Ecto neural progenitor cell (in vitro differentiated cells): ENCODE measurements around the gene DAPK2.
A peak's percentile ranks its signal among the peaks of the same experiment; 100 is the strongest.

Experiments
- DNase-seq: peaks from one replicate; pipeline ENCODE4 v3.0.0-alpha.2; 2018; ENCODE audit warnings: low spot score

The DAPK2 gene

GRCh38 chr15:63893866-63894661 lies 152.2 kb downstream of the DAPK2 start:
- no peak for DNase-seq

DNA sequence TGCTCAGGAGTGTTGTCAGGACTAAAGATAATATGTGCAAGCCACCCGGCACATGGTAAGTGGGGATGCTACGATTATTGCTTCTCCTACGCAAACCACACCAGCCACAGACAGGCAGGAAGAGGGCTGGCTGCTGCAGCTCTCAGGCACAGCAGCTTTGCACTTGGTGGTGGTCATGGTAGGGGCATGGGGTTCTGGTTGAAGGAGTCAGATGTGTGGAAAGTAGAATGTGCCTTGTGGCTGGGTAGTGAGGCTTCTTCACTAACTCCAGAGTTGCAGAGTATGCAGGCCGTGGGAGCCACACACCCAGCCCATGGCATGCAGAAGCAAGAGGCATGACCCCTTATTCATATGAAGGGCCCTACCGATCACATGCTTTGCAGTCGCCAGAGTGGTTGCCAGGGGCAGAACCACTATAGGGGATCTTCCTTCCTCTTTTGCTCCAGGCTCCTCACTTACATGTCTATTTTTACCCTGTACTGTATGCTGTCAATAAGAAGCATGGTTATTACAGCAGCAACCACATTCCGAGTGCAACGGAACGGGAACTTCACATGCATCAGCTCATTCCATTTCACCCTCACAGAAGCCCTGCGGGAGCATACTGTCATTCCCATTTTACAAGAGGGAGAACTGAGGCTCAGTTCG lies 153.4 kb downstream of the DAPK2 start:
- DNase-seq: no peak

DNA sequence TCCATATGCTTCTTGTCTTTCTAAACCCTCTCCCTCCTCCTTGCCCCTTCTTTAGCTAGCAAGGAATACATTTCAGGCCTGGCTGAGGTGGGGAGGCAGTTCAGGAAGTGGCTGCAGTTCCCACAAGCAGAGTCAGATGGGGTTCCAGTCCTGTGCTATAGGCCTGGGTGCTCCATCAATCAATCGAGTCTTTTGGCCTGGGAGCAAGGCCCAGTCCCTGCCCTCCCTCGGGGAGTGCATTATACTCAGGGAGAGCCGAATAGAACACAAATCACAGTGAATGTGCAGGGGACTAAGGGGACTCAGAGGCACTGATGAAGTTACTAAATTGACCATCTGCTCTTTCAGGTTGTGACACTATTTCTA lies 154.5 kb downstream of the DAPK2 start:
- no peak for DNase-seq

GRCh38 chr15:63891079-63891767 lies 155.1 kb downstream of the DAPK2 start:
- peak; percentile 88 for DNase-seq

GRCh38 chr15:63890617-63891016 lies 155.7 kb downstream of the DAPK2 start:
- DNase-seq: no peak

DNA sequence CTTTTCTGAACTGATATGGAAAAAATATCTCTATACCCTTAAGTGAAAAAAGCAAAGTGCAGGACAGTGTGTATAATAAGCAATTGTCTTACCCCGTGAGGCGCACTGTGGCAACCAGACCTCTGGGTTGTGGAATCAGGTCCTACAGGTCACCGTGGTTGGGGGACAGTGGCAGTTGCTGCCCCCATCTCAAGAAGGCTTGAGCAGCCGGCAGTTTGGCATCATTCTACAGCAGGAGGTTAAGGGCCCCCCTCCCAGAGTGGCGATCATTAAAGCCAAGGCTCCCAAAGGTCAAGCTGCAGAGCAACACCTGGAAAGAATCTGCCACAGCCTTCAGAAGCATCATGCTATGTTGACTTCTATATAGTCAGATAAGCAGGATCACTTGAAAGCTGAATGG lies 156.5 kb downstream of the DAPK2 start:
- DNase-seq: no peak

DNA sequence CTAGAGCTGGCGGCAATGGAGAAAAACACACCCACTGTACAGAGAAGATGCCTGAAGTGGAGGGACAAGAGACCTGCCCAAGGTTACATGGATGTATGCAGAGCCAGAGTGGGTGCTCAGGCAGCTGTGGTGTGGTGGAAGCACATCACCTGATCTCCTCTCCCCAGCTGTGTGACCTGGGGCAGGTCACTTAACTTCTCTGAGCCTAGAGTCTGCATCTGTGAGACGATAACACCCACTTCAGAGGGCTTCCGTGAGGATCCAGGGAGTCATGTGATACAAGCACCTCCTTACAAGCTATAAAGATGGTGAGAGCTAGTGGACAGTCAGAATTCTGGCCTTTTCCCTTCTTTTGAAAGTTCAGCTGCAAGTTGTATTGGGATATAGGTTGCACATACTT lies 157.5 kb downstream of the DAPK2 start:
- DNase-seq: no peak

GRCh38 chr15:63888146-63888545 lies 158.1 kb downstream of the DAPK2 start:
- DNase-seq: no peak

- no peak for DNase-seq
Measured at GRCh38 chr15:63887630-63888029, 158.7 kb downstream of the DAPK2 start.

GRCh38 chr15:63884953-63885352 lies 161.3 kb downstream of the DAPK2 start:
- DNase-seq: no peak

DNA sequence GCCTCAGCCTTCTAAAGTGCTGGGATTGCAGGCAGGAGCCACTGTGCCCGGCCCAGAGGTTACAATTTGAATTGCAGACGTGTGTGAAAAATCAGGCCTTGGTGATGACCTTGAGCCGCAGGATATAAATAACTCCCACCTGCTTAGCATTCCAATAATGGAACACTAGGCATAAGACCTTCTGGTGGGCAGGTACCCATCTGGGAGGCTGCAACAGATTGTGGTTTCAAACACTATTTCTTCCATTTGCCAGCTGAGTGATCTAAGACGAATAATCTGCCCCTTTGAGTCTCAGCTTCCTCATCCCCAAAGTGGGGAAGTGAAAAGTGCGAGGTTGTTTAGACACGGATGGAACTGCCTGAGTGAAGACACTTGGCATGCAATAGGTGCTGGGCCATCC lies 164.9 kb downstream of the DAPK2 start:
- no peak for DNase-seq

DNA sequence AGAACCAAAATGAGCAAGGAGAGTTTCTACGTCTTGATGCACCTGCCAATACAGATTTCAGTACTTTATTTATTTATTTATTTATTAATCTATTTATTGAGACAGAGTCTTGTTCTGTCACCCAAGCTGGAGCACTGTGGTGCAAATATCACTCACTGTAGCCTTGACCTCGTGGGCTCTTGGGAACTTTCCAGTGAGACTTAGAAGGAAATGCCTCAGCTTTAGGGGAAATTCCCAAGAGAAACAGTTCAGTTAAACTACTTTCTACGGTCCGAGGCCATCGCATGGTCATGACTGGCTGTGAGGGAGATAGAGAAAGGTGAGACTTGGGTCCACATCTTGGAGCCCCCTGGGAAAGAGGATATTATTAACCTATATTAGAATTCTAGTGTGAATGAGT lies 165.5 kb downstream of the DAPK2 start:
- DNase-seq: no peak

GRCh38 chr15:63879995-63880394 lies 166.3 kb downstream of the DAPK2 start:
- no peak for DNase-seq

DNA sequence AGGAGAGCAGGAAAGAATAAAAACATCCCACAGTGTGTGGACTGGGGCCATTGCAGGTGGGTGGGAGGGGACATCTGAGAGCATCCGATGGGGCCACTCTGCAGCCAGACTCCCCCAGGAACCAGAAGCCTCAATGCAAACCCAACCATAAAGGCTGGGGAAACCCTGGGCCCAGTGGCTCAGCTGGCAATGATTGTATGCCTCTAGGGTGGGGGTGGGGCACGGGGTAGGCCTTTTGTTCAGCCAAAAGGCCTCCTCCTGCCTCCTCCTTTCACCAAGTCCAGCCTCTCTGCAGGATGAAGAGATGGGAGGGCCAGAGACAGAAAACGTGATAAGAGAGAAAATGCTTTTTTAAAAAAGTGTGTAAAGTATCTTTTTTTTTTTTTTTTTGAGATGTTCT lies 167.1 kb downstream of the DAPK2 start:
- no peak for DNase-seq

DNA sequence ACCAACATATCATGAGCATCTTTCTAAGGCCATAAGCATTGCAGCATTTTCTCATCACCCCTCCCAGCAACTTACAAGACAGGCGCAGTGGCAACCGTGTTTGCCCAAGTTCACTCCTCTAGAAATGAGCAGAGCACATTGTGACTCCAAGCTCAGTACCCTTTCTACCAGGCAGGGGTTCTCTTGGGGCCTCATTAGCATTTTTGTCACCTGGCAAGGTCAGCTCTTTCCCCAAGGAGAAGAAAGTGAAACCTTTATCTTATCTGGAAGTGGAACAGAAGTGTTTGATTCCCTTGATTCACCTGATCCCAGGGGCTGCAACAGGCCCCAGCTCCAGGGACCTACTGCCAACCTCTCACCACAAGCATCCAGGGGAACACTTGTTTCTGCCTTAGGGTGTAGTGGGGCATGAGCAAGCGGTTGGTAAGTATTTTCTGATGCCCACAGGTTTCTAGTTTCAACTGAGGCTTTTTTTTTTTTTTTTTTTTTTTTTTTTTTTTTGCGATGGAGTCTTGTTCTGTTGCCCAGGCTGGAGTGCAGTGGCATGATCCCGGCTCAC lies 168.5 kb downstream of the DAPK2 start:
- no peak for DNase-seq

DNA sequence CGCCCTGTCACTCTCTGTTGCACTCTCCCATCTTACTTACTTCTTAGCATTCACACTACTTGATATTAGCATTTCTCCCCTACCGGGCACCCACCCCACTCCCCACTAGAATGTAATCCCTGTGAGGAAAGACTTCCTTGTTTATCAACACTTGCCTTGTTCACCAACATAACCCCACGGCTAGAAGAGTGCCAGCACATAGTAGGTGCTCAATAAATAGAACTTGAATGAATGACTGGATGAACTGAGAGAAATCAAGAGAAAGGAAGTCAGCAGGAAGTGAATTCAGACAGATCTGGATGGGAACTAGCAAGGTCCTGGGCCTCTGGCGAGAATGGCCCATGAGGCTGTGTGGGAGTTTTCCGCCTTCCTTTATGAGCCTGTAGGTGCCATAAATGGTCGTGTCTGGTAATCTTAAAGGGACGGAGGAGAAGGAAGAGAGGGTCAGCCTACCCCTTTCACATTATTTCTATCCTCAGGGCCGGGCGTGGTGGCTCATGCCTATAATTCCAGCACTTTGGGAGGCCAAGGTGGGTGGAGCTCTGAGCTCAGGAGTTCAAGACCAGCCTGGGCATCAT lies 170.1 kb downstream of the DAPK2 start:
- no peak for DNase-seq

GRCh38 chr15:63874616-63875015 lies 171.7 kb downstream of the DAPK2 start:
- no peak for DNase-seq

GRCh38 chr15:63872759-63873510 lies 173.3 kb downstream of the DAPK2 start:
- DNase-seq: no peak

DNA sequence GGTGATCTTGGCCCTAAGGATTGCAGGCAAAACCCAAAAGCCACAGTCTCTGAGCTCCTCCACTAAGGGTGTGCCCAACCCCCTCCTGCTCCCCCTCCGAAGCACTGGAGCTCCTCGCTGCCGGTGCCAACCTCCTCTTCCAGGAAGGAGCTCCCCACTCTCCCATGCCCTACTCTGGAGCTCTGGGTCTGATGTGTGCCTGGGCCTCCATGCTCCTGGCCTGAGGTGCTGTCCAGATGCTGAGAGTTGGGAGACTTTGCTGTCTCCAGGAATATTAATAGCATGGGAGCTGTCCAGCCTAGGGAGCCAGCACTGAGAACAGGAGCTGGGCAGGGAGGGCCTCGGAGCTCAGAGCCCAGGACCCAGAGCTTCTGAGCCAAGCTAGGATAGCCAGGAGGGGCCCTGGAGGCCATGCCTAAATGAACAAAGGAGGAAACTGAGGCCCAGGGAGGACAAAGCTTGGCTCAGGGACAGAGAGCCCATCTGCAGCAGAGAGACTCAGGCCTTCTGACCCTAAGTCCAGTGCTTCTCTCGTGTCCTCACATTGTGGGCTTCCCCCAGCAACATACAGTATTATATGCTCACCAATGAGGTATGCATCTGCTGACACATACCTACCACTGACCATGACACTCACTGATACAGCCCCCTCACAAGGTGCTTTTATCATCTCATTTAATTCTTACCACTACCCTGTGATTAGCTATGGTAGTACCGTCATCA lies 175.6 kb downstream of the DAPK2 start:
- peak; percentile 80 for DNase-seq

DNA sequence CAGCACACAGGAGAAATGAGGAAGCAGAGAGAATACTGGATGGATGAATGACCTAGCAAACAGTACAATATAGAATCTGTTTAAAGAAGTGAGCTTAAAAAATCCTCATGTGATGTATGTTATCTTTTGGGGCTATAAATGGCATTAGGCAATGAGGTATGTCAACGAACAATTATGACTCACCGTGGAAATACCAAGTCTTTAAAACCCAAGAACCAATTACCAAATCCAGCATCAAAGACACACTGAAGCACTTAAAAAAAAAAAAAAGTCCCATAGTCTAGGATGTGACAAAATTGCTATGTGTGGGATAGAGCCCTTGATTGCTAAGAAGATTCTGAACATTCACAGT lies 176.3 kb downstream of the DAPK2 start:
- no peak for DNase-seq

- DNase-seq: no peak
Measured at GRCh38 chr15:63869371-63870042, 176.8 kb downstream of the DAPK2 start.
